ENCODE measurements around the gene SOX6. TPM values are rescaled to one million over a fixed set of nuclear protein-coding genes. Genes with fewer than 3 reads are reported as not detected.

The SOX6 gene
- total RNA-seq, 4 donors from 2014 or later, result 3.1 to 12.6 (median 7.6) TPM

- TF ChIP-seq CTCF (IDR thresholded peaks at IDR 0.05; ENCODE audit: low read depth), result no peak
Measured at GRCh38 chr11:16040151-16040550, 316.2 kb downstream of the SOX6 start.

GRCh38 chr11:16037179-16037578, 319.2 kb downstream of the SOX6 start:
- TF ChIP-seq CTCF (IDR thresholded peaks at IDR 0.05; ENCODE audit: low read depth), result no peak

- TF ChIP-seq CTCF (IDR thresholded peaks at IDR 0.05; ENCODE audit: low read depth), result no peak
Measured at GRCh38 chr11:16036218-16036617, 320.1 kb downstream of the SOX6 start.

GRCh38 chr11:16034074-16034473, 322.3 kb downstream of the SOX6 start:
- no peak for TF ChIP-seq CTCF (IDR thresholded peaks at IDR 0.05; ENCODE audit: low read depth)

- no peak for TF ChIP-seq CTCF (IDR thresholded peaks at IDR 0.05; ENCODE audit: low read depth)
Measured at GRCh38 chr11:16032974-16033373, 323.4 kb downstream of the SOX6 start.

- TF ChIP-seq CTCF (IDR thresholded peaks at IDR 0.05; ENCODE audit: low read depth), result no peak
Measured at GRCh38 chr11:16031210-16031609, 325.1 kb downstream of the SOX6 start.

- no peak for TF ChIP-seq CTCF (IDR thresholded peaks at IDR 0.05; ENCODE audit: low read depth)
Measured at GRCh38 chr11:16030664-16031063, 325.7 kb downstream of the SOX6 start.
